ENCODE results near the gene TMEM108. TPM values are rescaled to one million over a fixed set of nuclear protein-coding genes. Genes with fewer than 3 reads are reported as not detected.

The TMEM108 gene
- total and polyA plus RNA-seq, 2 of the 4 experiments (the other 2 are of a cell fraction), result 0.18 to 2.2 TPM

GRCh38 chr3:133269393-133269792, 231.2 kb downstream of the TMEM108 start:
- CTCF ChIA-PET, result no interaction called here
- Histone ChIP-seq H3K4me2 (ENCODE audit: low read depth, low read length) (no peak overlapping the region), H3K4me3 (ENCODE audit: insufficient read depth, low read depth, low read length) (no peak overlapping the region), H3K4ac (ENCODE audit: low read depth, low read length) (no peak overlapping the region), H4K5ac (ENCODE audit: low read depth, low read length) (no peak overlapping the region), H2BK20ac (ENCODE audit: low read depth, low read length) (no peak overlapping the region), H3K9me3 (ENCODE audit: control insufficient read depth, insufficient read depth, low read length) (no peaks in the 10 kb centered on the region), H2AK5ac (ENCODE audit: low read depth, low read length) (no peak overlapping the region), H2AFZ (replicated peaks; ENCODE audit: low read length, poor library complexity) (no peak overlapping the region), H3K9me1 (ENCODE audit: insufficient read depth, low read length) (no peaks in the 10 kb centered on the region), H3K79me1 (ENCODE audit: low read depth in 1 of 2, low read length in 2 of 2) (no peaks in the 10 kb centered on the region), H3K23ac (ENCODE audit: low read depth, low read length) (no peak overlapping the region), H3K14ac (replicated peaks; ENCODE audit: low read depth, low read length) (no peak overlapping the region), H3K18ac (ENCODE audit: low read depth, low read length) (no peak overlapping the region), H3K9ac (ENCODE audit: low read depth, low read length) (no peak overlapping the region), H2BK120ac (ENCODE audit: low read depth, low read length) (no peak overlapping the region), H3K27me3 (ENCODE audit: control insufficient read depth, insufficient read depth, low read length) (no peaks in the 10 kb centered on the region; the same call in 1 of the 2 replicates), H2BK15ac (ENCODE audit: low read depth, low read length) (no peak overlapping the region), H3K56ac (ENCODE audit: extremely low read depth, insufficient read depth, low read length) (no peak overlapping the region), H4K8ac (ENCODE audit: low read depth in 2 of 2, low read length in 2 of 2) (no peak overlapping the region), H4K20me1 (ENCODE audit: insufficient read depth, low read length) (no peaks in the 10 kb centered on the region), H3K27ac (ENCODE audit: insufficient read depth, low read length) (no peak overlapping the region), H2AK9ac (replicated peaks; ENCODE audit: low read depth, low read length, poor library complexity) (no peak overlapping the region), H3K4me1 (ENCODE audit: control insufficient read depth, insufficient read depth, low read length) (peaks cover 5% of the 10 kb centered on the region), H3K36me3 (ENCODE audit: control insufficient read depth, insufficient read depth, low read length) (no peaks in the 10 kb centered on the region), H2BK5ac (ENCODE audit: low read depth, low read length, poor library complexity, severe bottlenecking) (no peak overlapping the region), H4K91ac (ENCODE audit: insufficient read depth, low read depth, low read length) (no peak overlapping the region)
- DNase-seq, result no peak
- dilution Hi-C loops (cut with HindIII; ENCODE audit: low sequenced_read_pairs, unreplicated experiment) (no loop called here), intact Hi-C loops (cut with micrococcal nuclease) (loop anchor here (5.0 kb wide), 1 partner anchor 48 kb away; no protein-coding TSS in a partner anchor), in situ Hi-C loops (cut with MboI; ENCODE audit: low sequenced_read_pairs) (no loop called here)
- POLR2A ChIA-PET (ENCODE audit: unreplicated experiment), result no interaction called here
- no CpG with 5 or more reads among the region's 1 CpG for WGBS, 2 experiments (ENCODE audit: extremely low coverage in 2 of 2, insufficient read length in 1 of 2)
- TF ChIP-seq ELK1 (IDR thresholded peaks at IDR 0.05; ENCODE audit: borderline replicate concordance, low read depth, low read length), result no peak
- no peak for TF ChIP-seq FOS (IDR thresholded peaks at IDR 0.05; ENCODE audit: low read depth, low read length)
- ATAC-seq (ENCODE audit: low read depth), result no peak
- no TSS peak for BruUV-seq (replicated peaks)
